ENCODE results near the gene HIVEP1. TPM values are rescaled to one million over a fixed set of nuclear protein-coding genes. Genes with fewer than 3 reads are reported as not detected.
A peak's percentile ranks its signal among the peaks of the same experiment; 100 is the strongest.

HIVEP1 gene
- total RNA-seq, 2 donors from 2014 or later: 33.6 to 35.1 TPM

GRCh38 chr6:12032783-12033573 lies 20.9 kb downstream of the HIVEP1 start:
- no peak for TF ChIP-seq CTCF (conservative IDR thresholded peaks at IDR 0.05)
- H3K9ac ChIP-seq (ENCODE audit: extremely low read depth, low read length, poor library complexity, severe bottlenecking): no peak overlapping the region
- H3K4me3 ChIP-seq (ENCODE audit: low read length): no peak overlapping the region
- H3K27me3 ChIP-seq (ENCODE audit: control insufficient read depth, insufficient read depth, low read length, poor library complexity, severe bottlenecking): no peaks in the 10 kb centered on the region
- 88 to 90% methylated on average over 5 to 7 of the region's 8 CpGs for WGBS, 2 experiments (ENCODE audit: insufficient coverage in 1 of 2, insufficient read length in 1 of 2)
- Mint-ChIP-seq H3K9me3 (peaks cover 3% of the 10 kb centered on the region), H3K4me1 (peaks cover 19% of the 10 kb centered on the region), H3K4me3 (no peak overlapping the region), H3K36me3 (ENCODE audit: low read depth) (peaks cover 28% of the 10 kb centered on the region), H3K27ac (no peak overlapping the region), H3K27me3 (ENCODE audit: insufficient read depth) (no peaks in the 10 kb centered on the region)
- peaks cover 22% of the 10 kb centered on the region for H3K36me3 ChIP-seq (ENCODE audit: control insufficient read depth, insufficient read depth, low read length)
- DNase-seq: no peak
- H3K27ac ChIP-seq (ENCODE audit: low read depth, low read length): no peak overlapping the region
- peaks cover 14% of the 10 kb centered on the region for H3K9me3 ChIP-seq (ENCODE audit: control insufficient read depth, low read length)
- peaks cover 5% of the 10 kb centered on the region for H3K4me1 ChIP-seq (ENCODE audit: control insufficient read depth, insufficient read depth, low read length)

- Mint-ChIP-seq H3K36me3 (ENCODE audit: low read depth) (peaks cover 25% of the 10 kb centered on the region), H3K9me3 (peaks cover 3% of the 10 kb centered on the region), H3K4me3 (no peak overlapping the region), H3K27ac (peak overlapping the region; percentile 27), H3K27me3 (ENCODE audit: insufficient read depth) (no peaks in the 10 kb centered on the region), H3K4me1 (peaks cover 19% of the 10 kb centered on the region)
- H3K9ac ChIP-seq (ENCODE audit: extremely low read depth, low read length, poor library complexity, severe bottlenecking): no peak overlapping the region
- no peak overlapping the region for H3K4me3 ChIP-seq (ENCODE audit: low read length)
- peaks cover 14% of the 10 kb centered on the region for H3K36me3 ChIP-seq (ENCODE audit: control insufficient read depth, insufficient read depth, low read length)
- WGBS, 2 experiments (ENCODE audit: insufficient coverage in 1 of 2, insufficient read length in 1 of 2): 78 to 95% methylated on average over 1 to 4 of the region's 4 CpGs
- H3K9me3 ChIP-seq (ENCODE audit: control insufficient read depth, low read length): peaks cover 14% of the 10 kb centered on the region
- no peaks in the 10 kb centered on the region for H3K27me3 ChIP-seq (ENCODE audit: control insufficient read depth, insufficient read depth, low read length, poor library complexity, severe bottlenecking)
- DNase-seq: no peak
- TF ChIP-seq CTCF (conservative IDR thresholded peaks at IDR 0.05): no peak
- no peak overlapping the region for H3K27ac ChIP-seq (ENCODE audit: low read depth, low read length)
- peaks cover 5% of the 10 kb centered on the region for H3K4me1 ChIP-seq (ENCODE audit: control insufficient read depth, insufficient read depth, low read length)
Measured at GRCh38 chr6:12033770-12034169, 21.7 kb downstream of the HIVEP1 start.

GRCh38 chr6:12034349-12034748 lies 22.2 kb downstream of the HIVEP1 start:
- Histone ChIP-seq H3K9me3 (ENCODE audit: control insufficient read depth, low read length) (peaks cover 13% of the 10 kb centered on the region), H3K9ac (ENCODE audit: extremely low read depth, low read length, poor library complexity, severe bottlenecking) (no peak overlapping the region), H3K4me3 (ENCODE audit: low read length) (no peak overlapping the region), H3K27ac (ENCODE audit: low read depth, low read length) (no peak overlapping the region), H3K36me3 (ENCODE audit: control insufficient read depth, insufficient read depth, low read length) (peaks cover 9% of the 10 kb centered on the region), H3K27me3 (ENCODE audit: control insufficient read depth, insufficient read depth, low read length, poor library complexity, severe bottlenecking) (no peaks in the 10 kb centered on the region), H3K4me1 (ENCODE audit: control insufficient read depth, insufficient read depth, low read length) (peaks cover 5% of the 10 kb centered on the region)
- TF ChIP-seq CTCF (conservative IDR thresholded peaks at IDR 0.05): no peak
- no peak overlapping the region for H3K4me3 Mint-ChIP-seq
- DNase-seq: no peak
- peaks cover 3% of the 10 kb centered on the region for H3K9me3 Mint-ChIP-seq
- peaks cover 23% of the 10 kb centered on the region for H3K4me1 Mint-ChIP-seq
- no peaks in the 10 kb centered on the region for H3K27me3 Mint-ChIP-seq (ENCODE audit: insufficient read depth)
- H3K36me3 Mint-ChIP-seq (ENCODE audit: low read depth): peaks cover 24% of the 10 kb centered on the region
- 66 to 74% methylated on average over 3 of the region's 3 CpGs for WGBS, 2 experiments (ENCODE audit: insufficient coverage in 1 of 2, insufficient read length in 1 of 2)
- peak overlapping the region; percentile 27 for H3K27ac Mint-ChIP-seq

Data from endodermal cell (in vitro differentiated cells).